Epithelial cell of esophagus (primary cell): ENCODE measurements around the gene TLE4.

Experiments used
- DNase-seq: peaks from one replicate; pipeline ENCODE4 v3.0.0; 2010; ENCODE audit warnings: low read depth
- H3K4me3 ChIP-seq: 2 replicates; pipeline ENCODE4 v1.5.1; 2011; ENCODE audit warnings: mild to moderate bottlenecking, low read length, control low read depth
- TF ChIP-seq, protein P1 (sequence below): IDR thresholded peaks from 2 replicates; pipeline ENCODE4 v1.5.1; 2011; ENCODE audit warnings: low read depth, mild to moderate bottlenecking, low read length, control low read depth, inconsistent platforms; ENCODE audit not compliant: insufficient read depth; ENCODE audit errors: missing control alignments

TLE4 gene

DNA sequence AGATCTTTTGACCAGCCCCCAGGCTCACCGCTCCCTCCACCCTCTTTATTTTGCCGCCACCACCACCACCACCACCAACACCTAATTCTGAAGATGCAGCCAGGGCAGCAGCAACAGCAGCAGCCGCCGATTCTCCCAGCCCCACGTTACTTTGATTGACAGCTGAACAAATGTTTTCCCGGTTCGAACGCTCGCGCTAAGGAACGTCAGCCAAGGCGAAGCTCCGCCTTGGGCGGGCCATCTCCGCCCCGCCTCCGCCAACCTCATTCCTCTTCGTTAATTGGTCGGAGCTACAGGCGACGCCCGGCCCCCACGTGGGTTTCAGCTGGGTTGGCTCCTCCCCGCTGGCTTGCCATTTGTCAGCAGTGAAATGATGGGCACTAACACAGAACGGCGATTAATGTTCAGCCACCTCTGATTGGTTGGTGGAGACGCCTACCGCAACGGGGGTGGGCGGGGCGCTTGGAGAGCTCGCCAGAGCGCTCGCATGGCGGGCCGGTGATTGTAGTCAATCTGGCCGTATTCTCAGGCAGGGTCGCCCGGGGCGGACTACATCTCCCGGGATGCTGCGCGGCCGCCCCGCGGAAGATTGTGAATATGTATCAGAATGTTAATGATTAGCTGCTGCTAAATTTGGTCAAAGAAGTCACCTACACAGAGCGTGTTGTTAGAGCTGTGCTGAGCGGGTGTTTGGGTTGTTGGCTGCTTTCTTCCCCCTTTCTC is at the start of gene TLE4:
TSS of gene TLE4 (plus strand) at position 657 of the 723 bp plus-strand sequence. CDS start 826 bp downstream, outside the sequence.
- DNase-seq = peak; percentile 100
- peak within 1 kb of the TSS; percentile 80 for H3K4me3 ChIP-seq
- TF ChIP-seq, protein P1, sequence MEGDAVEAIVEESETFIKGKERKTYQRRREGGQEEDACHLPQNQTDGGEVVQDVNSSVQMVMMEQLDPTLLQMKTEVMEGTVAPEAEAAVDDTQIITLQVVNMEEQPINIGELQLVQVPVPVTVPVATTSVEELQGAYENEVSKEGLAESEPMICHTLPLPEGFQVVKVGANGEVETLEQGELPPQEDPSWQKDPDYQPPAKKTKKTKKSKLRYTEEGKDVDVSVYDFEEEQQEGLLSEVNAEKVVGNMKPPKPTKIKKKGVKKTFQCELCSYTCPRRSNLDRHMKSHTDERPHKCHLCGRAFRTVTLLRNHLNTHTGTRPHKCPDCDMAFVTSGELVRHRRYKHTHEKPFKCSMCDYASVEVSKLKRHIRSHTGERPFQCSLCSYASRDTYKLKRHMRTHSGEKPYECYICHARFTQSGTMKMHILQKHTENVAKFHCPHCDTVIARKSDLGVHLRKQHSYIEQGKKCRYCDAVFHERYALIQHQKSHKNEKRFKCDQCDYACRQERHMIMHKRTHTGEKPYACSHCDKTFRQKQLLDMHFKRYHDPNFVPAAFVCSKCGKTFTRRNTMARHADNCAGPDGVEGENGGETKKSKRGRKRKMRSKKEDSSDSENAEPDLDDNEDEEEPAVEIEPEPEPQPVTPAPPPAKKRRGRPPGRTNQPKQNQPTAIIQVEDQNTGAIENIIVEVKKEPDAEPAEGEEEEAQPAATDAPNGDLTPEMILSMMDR = no peak

DNA sequence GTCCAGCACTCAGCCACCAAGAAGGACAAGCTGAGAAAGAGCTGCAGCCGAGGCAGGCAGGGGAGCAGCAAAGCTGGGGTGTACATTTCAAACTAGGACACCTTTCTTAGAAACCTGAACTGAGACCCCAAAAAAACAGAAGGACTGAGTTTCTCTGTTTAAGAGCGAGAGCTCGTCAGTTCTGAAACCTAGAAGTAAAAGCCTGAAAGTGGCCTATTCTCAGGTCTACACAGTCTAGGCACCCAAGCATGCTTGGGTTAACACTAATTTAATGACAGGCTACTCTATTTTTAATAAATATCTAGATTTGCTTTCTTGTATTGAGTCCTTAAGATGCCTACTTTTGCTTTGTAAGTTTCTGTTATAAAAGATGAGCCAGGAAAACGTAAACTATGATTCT is 49.0 kb upstream of the TLE4 start:
- H3K4me3 ChIP-seq = no peak overlapping the region
- no peak for DNase-seq
- TF ChIP-seq, protein P1 = no peak

DNA sequence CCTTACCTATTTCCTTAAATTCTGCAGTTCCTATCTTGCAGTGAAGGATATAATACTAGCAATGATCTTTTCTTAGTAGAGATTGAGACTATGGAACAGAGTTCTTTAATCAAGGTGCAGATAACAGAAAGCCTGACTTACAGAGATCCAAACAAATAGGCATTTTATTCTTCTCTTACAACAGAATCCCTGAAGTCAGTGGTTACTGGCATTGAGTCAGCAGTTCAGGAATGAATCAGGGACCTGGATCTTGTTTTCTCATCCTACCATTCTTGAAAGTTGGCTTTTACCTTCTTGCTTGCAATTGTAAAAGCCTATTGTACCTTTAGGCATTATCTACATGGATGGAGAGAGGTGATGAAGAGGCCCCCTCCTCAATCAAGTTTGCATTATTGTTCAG is 47.5 kb upstream of the TLE4 start:
- H3K4me3 ChIP-seq = no peak overlapping the region

DNA sequence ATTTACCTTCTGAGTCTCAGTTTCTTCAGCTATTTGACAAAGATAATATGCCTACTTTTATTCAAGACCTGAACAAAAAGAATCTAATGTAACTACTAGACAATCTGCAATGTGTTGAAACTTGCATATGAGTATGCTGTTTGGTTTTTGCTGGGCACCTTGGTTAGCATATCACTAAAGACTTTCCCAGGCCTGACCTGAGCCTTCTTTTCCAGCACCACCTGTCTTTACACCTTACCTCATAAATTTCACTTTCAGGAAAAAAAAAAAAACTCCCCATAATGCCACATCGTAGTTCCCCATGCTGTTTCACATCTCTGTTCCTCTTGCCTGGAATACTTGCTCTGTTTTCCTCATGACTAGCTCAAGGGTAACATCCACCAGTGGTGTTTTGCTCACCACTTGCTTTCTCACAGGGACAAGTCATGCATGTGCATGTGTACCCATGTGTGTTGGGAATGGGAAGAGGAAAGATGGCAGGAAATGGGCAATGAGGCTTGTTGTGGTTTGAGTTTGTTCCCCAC is 45.6 kb upstream of the TLE4 start:
- TF ChIP-seq, protein P1 = no peak
- DNase-seq = no peak
- H3K4me3 ChIP-seq = no peak overlapping the region

More for the DNA sequence above, 47.5 kb upstream of the TLE4 start:
- TF ChIP-seq, protein P1 = no peak
- peak; percentile 72 for DNase-seq

DNA sequence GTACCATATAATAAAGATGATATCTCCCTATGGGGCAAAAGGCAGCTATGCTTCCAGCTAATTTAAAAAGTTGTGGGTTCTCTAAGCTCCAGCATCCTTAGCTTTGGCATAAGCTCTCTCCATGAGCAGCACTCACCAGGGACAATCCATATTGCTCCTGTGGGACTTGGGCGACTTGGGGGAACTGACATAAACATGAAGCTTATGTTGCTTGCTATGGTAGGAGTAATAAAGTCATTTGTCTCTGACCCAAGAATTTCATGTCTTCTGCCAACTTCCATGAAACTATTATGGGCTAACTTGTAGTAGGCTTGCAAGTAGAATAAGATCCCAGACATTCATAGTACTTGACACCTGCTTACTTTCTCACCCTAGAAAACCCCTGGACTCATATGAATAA is 36.2 kb upstream of the TLE4 start:
- DNase-seq = no peak
- TF ChIP-seq, protein P1 = no peak
- no peak overlapping the region for H3K4me3 ChIP-seq

DNA sequence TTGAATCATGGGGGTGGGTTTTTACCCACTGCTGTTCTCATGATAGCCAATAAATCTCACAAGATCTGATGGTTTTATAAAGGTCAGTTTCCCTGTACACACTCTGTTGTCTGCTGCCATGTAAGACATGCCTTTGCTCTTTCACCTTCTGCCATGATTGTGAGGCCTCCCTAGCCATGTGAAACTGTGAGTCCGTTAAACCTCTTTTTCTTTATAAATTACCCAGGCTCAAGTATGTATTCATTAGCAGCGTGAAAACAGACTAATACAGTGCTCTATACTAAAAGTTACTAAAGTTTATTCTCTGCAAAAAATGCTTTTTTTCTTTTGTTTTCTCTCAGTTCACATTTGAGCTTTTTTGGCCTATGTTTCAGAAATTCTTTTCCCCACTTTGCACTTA is 33.9 kb upstream of the TLE4 start:
- H3K4me3 ChIP-seq = no peak overlapping the region
- DNase-seq = no peak
- TF ChIP-seq, protein P1 = no peak
